GM18507 (cell line): ENCODE measurements around the gene GLIS2.

ENCODE experiments used
- DNase-seq: peaks from one replicate; pipeline ENCODE4 v3.0.0; 2011; ENCODE audit warnings: low read depth; ENCODE audit not compliant: insufficient read length; ENCODE audit errors: extremely low spot score
- FAIRE-seq: peaks from 2 replicates; lab custom pipeline; 2011; peaks lifted over from hg19 to GRCh38; lab: Jason Lieb, UNC

Gene GLIS2

DNA sequence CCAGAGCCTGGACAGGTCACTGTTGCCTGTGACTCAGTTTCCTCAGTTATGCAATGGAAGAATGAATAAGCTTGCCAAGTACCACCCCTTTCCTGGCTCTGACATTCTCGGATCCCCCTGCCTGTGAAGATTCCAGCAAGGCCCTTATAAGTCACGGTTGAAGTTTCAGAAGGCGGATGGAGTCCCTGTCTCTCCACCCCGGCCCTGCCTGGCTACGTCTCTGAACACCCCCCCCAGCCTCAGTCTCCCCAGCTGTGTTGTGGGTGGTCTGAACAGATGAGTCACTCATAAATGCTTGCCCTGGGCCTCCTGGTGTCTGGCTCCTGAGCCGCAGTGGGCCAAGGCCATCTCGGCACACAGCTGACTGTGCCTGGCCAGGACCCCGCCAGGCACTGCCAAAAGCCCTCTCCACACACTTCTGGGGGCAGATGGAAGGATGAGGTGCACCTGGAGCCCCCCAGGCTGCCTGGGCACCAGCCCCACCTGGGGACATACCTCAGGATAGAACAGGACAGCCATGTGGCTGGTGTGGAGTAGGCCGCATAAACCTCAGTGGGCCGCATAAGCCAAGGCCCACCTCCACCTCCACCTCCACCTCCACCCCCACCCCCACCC is 71.2 kb downstream of the GLIS2 start:
- no peak for DNase-seq
- no peak for FAIRE-seq

DNA sequence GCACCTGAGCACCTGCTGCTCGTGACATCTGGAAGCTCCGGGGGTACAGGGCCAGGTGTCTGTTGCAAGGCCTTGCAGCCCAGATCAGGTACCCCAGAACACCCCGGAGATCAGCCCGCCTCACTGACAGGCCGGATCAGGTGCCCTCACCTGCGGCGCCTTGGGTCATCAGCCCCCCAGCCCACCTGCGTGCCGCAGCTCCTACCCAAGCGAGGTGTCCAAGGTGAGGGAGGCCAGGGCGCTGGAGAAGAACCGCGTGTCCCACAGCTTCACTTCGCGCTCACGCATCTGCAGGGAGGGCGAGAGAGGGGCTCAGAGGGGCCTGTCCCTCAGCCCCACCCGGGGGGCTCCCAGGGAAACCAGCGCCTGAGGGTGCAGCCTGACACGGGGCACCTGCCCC is 71.9 kb downstream of the GLIS2 start:
- DNase-seq, result no peak
- FAIRE-seq, result no peak

DNA sequence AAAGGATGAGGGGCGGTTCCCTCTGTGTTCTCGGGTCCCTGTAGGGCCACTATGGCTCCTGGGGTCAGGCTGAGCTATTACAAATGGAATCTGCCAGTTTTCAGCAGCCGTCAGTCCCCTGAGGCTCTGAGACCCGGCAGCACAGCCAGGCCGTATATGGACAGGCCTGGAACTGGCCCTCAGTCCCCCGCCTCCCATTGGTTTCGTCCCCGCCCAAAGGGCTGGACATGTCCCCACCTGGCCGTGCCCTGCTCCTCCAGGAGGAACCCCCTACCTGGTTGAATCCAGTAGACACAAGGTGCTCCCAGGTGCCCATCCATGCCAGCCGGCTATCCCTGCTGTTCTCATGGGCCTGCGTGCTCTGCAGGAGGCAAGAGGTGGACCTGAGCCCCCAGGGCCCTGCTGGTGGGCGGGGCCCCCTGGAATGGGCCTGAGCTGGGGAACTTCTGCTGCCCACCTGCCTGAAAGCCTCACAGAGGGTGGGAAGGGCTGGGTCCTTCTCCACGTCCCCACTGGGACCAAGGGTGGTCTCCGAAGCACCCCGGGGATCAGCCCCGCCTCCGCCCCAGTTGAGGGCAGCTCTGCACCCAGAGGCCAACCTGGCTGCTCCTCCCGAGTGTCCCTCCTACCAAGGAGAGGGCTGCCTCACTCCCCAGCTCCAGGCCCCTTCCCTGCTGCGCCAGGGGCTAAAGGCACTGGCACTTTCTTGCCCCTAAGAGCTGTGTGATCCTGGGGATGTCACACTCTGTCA is 72.6 kb downstream of the GLIS2 start:
- DNase-seq (no peak), FAIRE-seq (no peak)
